Loucy (cell line): ENCODE measurements around the gene SLAMF1.

Experiments
- H2AFZ ChIP-seq: fragments of 200-600 bp; sonication (generic); 2 replicates; pipeline ENCODE4 v1.6.0; 2016; ENCODE audit warnings: antibody characterized with exemption, mild to moderate bottlenecking, low read length, moderate library complexity
- H3F3A ChIP-seq: fragments of 200-600 bp; 2 replicates; pipeline ENCODE4 v1.6.0; 2016; ENCODE audit warnings: antibody characterized with exemption, low read depth, mild to moderate bottlenecking
- H3K27me3 ChIP-seq: fragments of 200-600 bp; sonication (generic); 2 replicates; pipeline ENCODE4 v1.6.1; 2014; ENCODE audit warnings: low read length, mild to moderate bottlenecking; ENCODE audit not compliant: insufficient read depth, poor library complexity, severe bottlenecking
- H3K36me3 ChIP-seq: fragments of 200-600 bp; sonication (generic); 2 replicates; pipeline ENCODE4 v1.6.1; 2016; ENCODE audit warnings: low read length; ENCODE audit not compliant: insufficient read depth
- H3K4me1 ChIP-seq: fragments of 200-600 bp; sonication (generic); 2 replicates; pipeline ENCODE4 v1.5.1; 2014; ENCODE audit warnings: low read length, mild to moderate bottlenecking; ENCODE audit not compliant: insufficient read depth, poor library complexity, severe bottlenecking
- H3K4me2 ChIP-seq: fragments of 200-600 bp; sonication (generic); 2 replicates; pipeline ENCODE4 v1.6.0; 2014; ENCODE audit warnings: antibody characterized with exemption, low read length, low read depth, mild to moderate bottlenecking; ENCODE audit not compliant: poor library complexity, severe bottlenecking
- H3K4me3 ChIP-seq: fragments of 200-600 bp; sonication (generic); 2 replicates; pipeline ENCODE4 v1.5.1; 2014; ENCODE audit warnings: low read length, mild to moderate bottlenecking, mixed read lengths; ENCODE audit not compliant: poor library complexity, severe bottlenecking
- H3K79me2 ChIP-seq: fragments of 200-600 bp; sonication (generic); 2 replicates; pipeline ENCODE4 v1.6.1; 2014; ENCODE audit warnings: low read length; ENCODE audit not compliant: insufficient read depth
- H3K9ac ChIP-seq: fragments of 200-600 bp; sonication (generic); 2 replicates; pipeline ENCODE4 v1.6.0; 2014; ENCODE audit warnings: mild to moderate bottlenecking, low read depth, low read length, moderate library complexity; ENCODE audit not compliant: poor library complexity, severe bottlenecking
- H3K9me2 ChIP-seq: fragments of 200-600 bp; sonication (generic); replicated peaks from 2 replicates; pipeline ENCODE4 v1.6.1; 2016; ENCODE audit warnings: low read depth, low read length, mixed read lengths
- H3K9me3 ChIP-seq: fragments of 200-600 bp; sonication (generic); 2 replicates; pipeline ENCODE4 v1.6.1; 2014; ENCODE audit warnings: mild to moderate bottlenecking, antibody characterized with exemption, low read length, low read depth; ENCODE audit not compliant: insufficient read depth
- H4K20me1 ChIP-seq: fragments of 200-600 bp; sonication (generic); 2 replicates; pipeline ENCODE4 v1.6.0; 2014; ENCODE audit warnings: antibody characterized with exemption, low read length, mild to moderate bottlenecking; ENCODE audit not compliant: insufficient read depth, poor library complexity, severe bottlenecking
- CTCF ChIP-seq: fragments of 200-600 bp; sonication (generic); conservative IDR thresholded peaks from 2 replicates; pipeline ENCODE4 v1.5.1; 2014; ENCODE audit warnings: mild to moderate bottlenecking, antibody characterized with exemption, low read length
- EZH2phosphoT487 ChIP-seq: fragments of 200-600 bp; IDR thresholded peaks from 2 replicates; pipeline ENCODE4 v1.6.1; 2018; ENCODE audit warnings: antibody characterized with exemption, mild to moderate bottlenecking, moderate library complexity, borderline replicate concordance

The SLAMF1 gene

GRCh38 chr1:160664573-160665051 lies 17.8 kb upstream of the SLAMF1 start:
- no peaks in the 10 kb centered on the region for H4K20me1 ChIP-seq

GRCh38 chr1:160662910-160663309 lies 16.1 kb upstream of the SLAMF1 start:
- TF ChIP-seq EZH2phosphoT487 (no peak), CTCF (no peak)
- peaks cover 61% of the 10 kb centered on the region for H3K4me1 ChIP-seq

More at GRCh38 chr1:160664573-160665051, 17.8 kb upstream of the SLAMF1 start:
- no peaks in the 10 kb centered on the region for H3K79me2 ChIP-seq
- peak overlapping the region; percentile 59 for H3K4me3 ChIP-seq
- peak overlapping the region; percentile 74 for H3K4me2 ChIP-seq
- no peak for TF ChIP-seq EZH2phosphoT487
- no peak for TF ChIP-seq CTCF
- H3K27me3 ChIP-seq: no peaks in the 10 kb centered on the region
- H3K9me3 ChIP-seq: 0 out of 2 replicates have a peak, but pooled peaks cover under 1% of the 10 kb centered on the region
- H3K9me2 ChIP-seq: no peaks in the 10 kb centered on the region
- H3F3A ChIP-seq: no peaks in the 10 kb centered on the region
- H3K4me1 ChIP-seq: peaks cover 51% of the 10 kb centered on the region
- no peak overlapping the region for H2AFZ ChIP-seq
- no peak overlapping the region for H3K9ac ChIP-seq
- H3K36me3 ChIP-seq: no peaks in the 10 kb centered on the region

GRCh38 chr1:160659566-160659965 lies 12.7 kb upstream of the SLAMF1 start:
- no peaks in the 10 kb centered on the region for H3K79me2 ChIP-seq
- H3F3A ChIP-seq: 0 out of 2 replicates have a peak, but pooled peaks cover 10% of the 10 kb centered on the region
- H3K9me3 ChIP-seq: 0 out of 2 replicates have a peak, but pooled peaks cover 3% of the 10 kb centered on the region
- no peak overlapping the region for H3K9ac ChIP-seq
- H3K9me2 ChIP-seq: no peaks in the 10 kb centered on the region
- H2AFZ ChIP-seq: no peak overlapping the region
- no peak overlapping the region for H3K4me2 ChIP-seq
- H3K4me1 ChIP-seq: peaks cover 70% of the 10 kb centered on the region
- H3K4me3 ChIP-seq: no peak overlapping the region
- H3K36me3 ChIP-seq: no peaks in the 10 kb centered on the region
- H4K20me1 ChIP-seq: no peaks in the 10 kb centered on the region
- no peak for TF ChIP-seq EZH2phosphoT487
- TF ChIP-seq CTCF: no peak
- no peaks in the 10 kb centered on the region for H3K27me3 ChIP-seq

More at GRCh38 chr1:160662910-160663309, 16.1 kb upstream of the SLAMF1 start:
- Histone ChIP-seq H3K9me3 (0 out of 2 replicates have a peak, but pooled peaks cover 3% of the 10 kb centered on the region), H3K79me2 (no peaks in the 10 kb centered on the region), H2AFZ (no peak overlapping the region), H3K9me2 (no peaks in the 10 kb centered on the region), H3K4me3 (peak overlapping the region; percentile 32), H3K4me2 (peak overlapping the region; percentile 62), H4K20me1 (no peaks in the 10 kb centered on the region), H3K27me3 (no peaks in the 10 kb centered on the region), H3K9ac (no peak overlapping the region), H3K36me3 (no peaks in the 10 kb centered on the region), H3F3A (no peaks in the 10 kb centered on the region)
